Panc1 (cell line): Measurements from ENCODE around the gene SUSD6.

Experiments
- POLR2AphosphoS5 ChIP-seq: IDR thresholded peaks from 2 replicates; pipeline ENCODE4 v1.6.1; 2012; ENCODE audit warnings: mild to moderate bottlenecking, low read depth, low read length, moderate library complexity
- TCF7L2 ChIP-seq: IDR thresholded peaks from 2 replicates; pipeline ENCODE4 v1.6.1; 2011; ENCODE audit warnings: mild to moderate bottlenecking, low read depth, low read length, inconsistent platforms
- TF ChIP-seq, protein P1 (sequence below): fragments of 450-650 bp; IDR thresholded peaks from 2 replicates; pipeline ENCODE4 v1.5.1; 2017; ENCODE audit warnings: mild to moderate bottlenecking
- TF ChIP-seq, protein P2 (sequence below), 2 experiments: IDR thresholded peaks; 2 replicates each; pipeline ENCODE4 v1.6.1; 2011 to 2012; ENCODE audit warnings: low read depth in 2 of 2, control low read depth in 1 of 2, low read length in 1 of 2, mild to moderate bottlenecking in 1 of 2, moderate library complexity in 1 of 2; ENCODE audit not compliant: insufficient read depth in 1 of 2

DNA sequence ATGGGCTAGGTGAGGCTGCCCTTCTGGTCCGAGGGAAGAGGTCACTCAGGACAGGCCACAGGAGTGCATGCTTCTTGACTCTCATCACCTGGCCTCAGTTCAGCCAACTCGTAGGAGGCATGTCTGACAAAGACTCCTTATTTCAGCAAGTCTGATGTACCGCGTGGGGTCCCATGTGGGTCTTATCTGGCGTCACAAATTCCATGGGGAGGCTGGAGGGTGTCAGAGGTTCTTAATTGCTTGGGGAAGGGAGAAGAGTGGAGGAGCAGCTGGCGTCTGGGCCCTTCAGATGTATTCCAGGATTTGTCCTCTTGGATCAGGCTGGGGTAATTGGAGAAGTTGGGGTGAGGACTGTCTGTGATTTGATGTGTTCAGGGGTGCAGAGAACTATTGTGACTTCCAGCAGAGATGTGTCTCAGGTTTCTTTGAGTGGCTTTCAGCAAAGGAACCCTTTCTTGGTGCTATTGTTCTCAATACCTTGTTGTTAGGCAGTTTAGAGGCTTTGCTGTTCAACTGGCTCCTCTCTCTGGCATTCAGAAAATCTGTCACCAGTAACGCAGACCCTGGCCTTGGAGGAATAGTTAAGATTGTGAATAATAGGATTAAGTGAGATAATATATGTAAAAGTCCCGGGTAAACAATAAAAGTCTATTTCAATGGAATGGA is 60.1 kb downstream of the SUSD6 start:
- TF ChIP-seq, protein P1, sequence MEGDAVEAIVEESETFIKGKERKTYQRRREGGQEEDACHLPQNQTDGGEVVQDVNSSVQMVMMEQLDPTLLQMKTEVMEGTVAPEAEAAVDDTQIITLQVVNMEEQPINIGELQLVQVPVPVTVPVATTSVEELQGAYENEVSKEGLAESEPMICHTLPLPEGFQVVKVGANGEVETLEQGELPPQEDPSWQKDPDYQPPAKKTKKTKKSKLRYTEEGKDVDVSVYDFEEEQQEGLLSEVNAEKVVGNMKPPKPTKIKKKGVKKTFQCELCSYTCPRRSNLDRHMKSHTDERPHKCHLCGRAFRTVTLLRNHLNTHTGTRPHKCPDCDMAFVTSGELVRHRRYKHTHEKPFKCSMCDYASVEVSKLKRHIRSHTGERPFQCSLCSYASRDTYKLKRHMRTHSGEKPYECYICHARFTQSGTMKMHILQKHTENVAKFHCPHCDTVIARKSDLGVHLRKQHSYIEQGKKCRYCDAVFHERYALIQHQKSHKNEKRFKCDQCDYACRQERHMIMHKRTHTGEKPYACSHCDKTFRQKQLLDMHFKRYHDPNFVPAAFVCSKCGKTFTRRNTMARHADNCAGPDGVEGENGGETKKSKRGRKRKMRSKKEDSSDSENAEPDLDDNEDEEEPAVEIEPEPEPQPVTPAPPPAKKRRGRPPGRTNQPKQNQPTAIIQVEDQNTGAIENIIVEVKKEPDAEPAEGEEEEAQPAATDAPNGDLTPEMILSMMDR = no peak
- TF ChIP-seq POLR2AphosphoS5 (no peak), TCF7L2 (no peak)
- TF ChIP-seq, protein P2, sequence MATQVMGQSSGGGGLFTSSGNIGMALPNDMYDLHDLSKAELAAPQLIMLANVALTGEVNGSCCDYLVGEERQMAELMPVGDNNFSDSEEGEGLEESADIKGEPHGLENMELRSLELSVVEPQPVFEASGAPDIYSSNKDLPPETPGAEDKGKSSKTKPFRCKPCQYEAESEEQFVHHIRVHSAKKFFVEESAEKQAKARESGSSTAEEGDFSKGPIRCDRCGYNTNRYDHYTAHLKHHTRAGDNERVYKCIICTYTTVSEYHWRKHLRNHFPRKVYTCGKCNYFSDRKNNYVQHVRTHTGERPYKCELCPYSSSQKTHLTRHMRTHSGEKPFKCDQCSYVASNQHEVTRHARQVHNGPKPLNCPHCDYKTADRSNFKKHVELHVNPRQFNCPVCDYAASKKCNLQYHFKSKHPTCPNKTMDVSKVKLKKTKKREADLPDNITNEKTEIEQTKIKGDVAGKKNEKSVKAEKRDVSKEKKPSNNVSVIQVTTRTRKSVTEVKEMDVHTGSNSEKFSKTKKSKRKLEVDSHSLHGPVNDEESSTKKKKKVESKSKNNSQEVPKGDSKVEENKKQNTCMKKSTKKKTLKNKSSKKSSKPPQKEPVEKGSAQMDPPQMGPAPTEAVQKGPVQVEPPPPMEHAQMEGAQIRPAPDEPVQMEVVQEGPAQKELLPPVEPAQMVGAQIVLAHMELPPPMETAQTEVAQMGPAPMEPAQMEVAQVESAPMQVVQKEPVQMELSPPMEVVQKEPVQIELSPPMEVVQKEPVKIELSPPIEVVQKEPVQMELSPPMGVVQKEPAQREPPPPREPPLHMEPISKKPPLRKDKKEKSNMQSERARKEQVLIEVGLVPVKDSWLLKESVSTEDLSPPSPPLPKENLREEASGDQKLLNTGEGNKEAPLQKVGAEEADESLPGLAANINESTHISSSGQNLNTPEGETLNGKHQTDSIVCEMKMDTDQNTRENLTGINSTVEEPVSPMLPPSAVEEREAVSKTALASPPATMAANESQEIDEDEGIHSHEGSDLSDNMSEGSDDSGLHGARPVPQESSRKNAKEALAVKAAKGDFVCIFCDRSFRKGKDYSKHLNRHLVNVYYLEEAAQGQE (IDR thresholded peaks at IDR 0.05; ENCODE audit: insufficient read depth in 1 of 2, low read depth in 2 of 2, low read length in 1 of 2) = no peak
